ENCODE data around the gene UCK2. TPM values are rescaled to one million over a fixed set of nuclear protein-coding genes. Genes with fewer than 3 reads are reported as not detected.

The UCK2 gene
- total RNA-seq, 1 experiment from 2014 or later, result 77.9 TPM

DNA sequence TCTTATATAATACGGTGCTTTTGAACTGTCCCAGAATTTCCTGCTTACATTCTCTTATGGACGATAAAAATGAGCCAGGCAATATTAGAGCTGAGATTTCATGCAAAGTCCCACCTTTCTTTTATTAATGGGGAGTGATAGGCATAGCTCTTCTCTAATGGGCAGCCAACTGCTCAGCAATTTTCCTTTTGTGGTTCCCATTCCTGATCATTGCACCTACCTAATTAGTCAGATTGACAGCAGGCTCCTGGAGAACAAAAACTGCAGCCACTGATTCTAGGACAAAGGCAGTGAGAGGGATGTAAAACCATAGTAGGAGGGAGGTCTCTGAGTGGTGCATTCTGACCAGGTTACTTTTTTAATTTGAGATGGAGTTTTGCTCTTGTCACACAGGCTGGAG lies 110.4 kb downstream of the UCK2 start:
- Histone ChIP-seq H3K79me2 (ENCODE audit: insufficient read depth, low read length) (no peaks in the 10 kb centered on the region), H2BK5ac (ENCODE audit: insufficient read length, low read length) (no peak overlapping the region), H2BK15ac (ENCODE audit: low read depth, low read length) (no peak overlapping the region), H4K8ac (replicated peaks; ENCODE audit: insufficient read length, low read depth, low read length) (no peak overlapping the region), H3K4me1 (ENCODE audit: insufficient read depth, low read length) (peaks cover 3% of the 10 kb centered on the region; the same call in 1 of the 2 replicates), H3K14ac (ENCODE audit: insufficient read depth, low read length) (no peak overlapping the region), H3K9me3 (ENCODE audit: control insufficient read depth, low read depth, low read length) (no peaks in the 10 kb centered on the region), H2AK5ac (ENCODE audit: insufficient read length, low read length) (no peak overlapping the region), H2BK120ac (ENCODE audit: low read depth, low read length, poor library complexity, severe bottlenecking) (no peak overlapping the region), H2BK12ac (ENCODE audit: insufficient read length, low read depth, low read length) (no peak overlapping the region), H3K4ac (ENCODE audit: low read depth, low read length) (no peak overlapping the region), H3K23ac (ENCODE audit: insufficient read length, low read depth, low read length) (no peak overlapping the region), H4K91ac (ENCODE audit: insufficient read length, low read depth, low read length) (no peak overlapping the region), H2AFZ (ENCODE audit: low read length) (no peak overlapping the region), H4K20me1 (ENCODE audit: control insufficient read depth, insufficient read depth, insufficient read length) (no peaks in the 10 kb centered on the region), H3K23me2 (ENCODE audit: insufficient read length, low read depth, low read length, poor library complexity, severe bottlenecking) (no peaks in the 10 kb centered on the region), H3K9ac (ENCODE audit: extremely low read depth, insufficient read length, low read length) (no peak overlapping the region), H3T11ph (ENCODE audit: low read length) (no peak overlapping the region), H4K5ac (ENCODE audit: insufficient read length, low read depth, low read length) (no peak overlapping the region), H3K4me2 (ENCODE audit: insufficient read depth, insufficient read length, low read length) (no peak overlapping the region), H3K18ac (ENCODE audit: insufficient read length, low read depth, low read length) (no peak overlapping the region), H3K79me1 (ENCODE audit: insufficient read depth, low read depth, low read length, poor library complexity, severe bottlenecking) (no peaks in the 10 kb centered on the region), H2BK20ac (ENCODE audit: low read depth, low read length, poor library complexity, severe bottlenecking) (no peak overlapping the region), H3K27ac (ENCODE audit: insufficient read length, low read depth, low read length) (no peak overlapping the region), H3K56ac (ENCODE audit: insufficient read length, low read depth, low read length) (no peak overlapping the region), H3K27me3 (ENCODE audit: insufficient read depth, low read length) (no peaks in the 10 kb centered on the region)
- DNase-seq, result no peak
- Mint-ChIP-seq H3K36me3 (ENCODE audit: insufficient read depth in 1 of 3, low read depth in 3 of 3) (no peaks in the 10 kb centered on the region), H3K9me3 (no peaks in the 10 kb centered on the region), H3K27me3 (ENCODE audit: low read depth) (peaks cover 8% of the 10 kb centered on the region), H3K27ac (no peak overlapping the region), H3K4me1 (peaks cover 21 to 23% of the 10 kb centered on the region in 2 experiments), H3K4me3 (no peak overlapping the region)
- TF ChIP-seq, protein P1, sequence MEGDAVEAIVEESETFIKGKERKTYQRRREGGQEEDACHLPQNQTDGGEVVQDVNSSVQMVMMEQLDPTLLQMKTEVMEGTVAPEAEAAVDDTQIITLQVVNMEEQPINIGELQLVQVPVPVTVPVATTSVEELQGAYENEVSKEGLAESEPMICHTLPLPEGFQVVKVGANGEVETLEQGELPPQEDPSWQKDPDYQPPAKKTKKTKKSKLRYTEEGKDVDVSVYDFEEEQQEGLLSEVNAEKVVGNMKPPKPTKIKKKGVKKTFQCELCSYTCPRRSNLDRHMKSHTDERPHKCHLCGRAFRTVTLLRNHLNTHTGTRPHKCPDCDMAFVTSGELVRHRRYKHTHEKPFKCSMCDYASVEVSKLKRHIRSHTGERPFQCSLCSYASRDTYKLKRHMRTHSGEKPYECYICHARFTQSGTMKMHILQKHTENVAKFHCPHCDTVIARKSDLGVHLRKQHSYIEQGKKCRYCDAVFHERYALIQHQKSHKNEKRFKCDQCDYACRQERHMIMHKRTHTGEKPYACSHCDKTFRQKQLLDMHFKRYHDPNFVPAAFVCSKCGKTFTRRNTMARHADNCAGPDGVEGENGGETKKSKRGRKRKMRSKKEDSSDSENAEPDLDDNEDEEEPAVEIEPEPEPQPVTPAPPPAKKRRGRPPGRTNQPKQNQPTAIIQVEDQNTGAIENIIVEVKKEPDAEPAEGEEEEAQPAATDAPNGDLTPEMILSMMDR (conservative IDR thresholded peaks at IDR 0.05), result no peak
- no CpG with 5 or more reads among the region's 2 CpGs for WGBS (ENCODE audit: extremely low coverage, insufficient read length, low lambda C conversion rate)
